Effector memory CD8-positive, alpha-beta T cell (primary cell): ENCODE measurements around the gene C8B.

Source experiments
- ATAC-seq: fragments of 150-1000 bp; cut with Tn5 transposase; replicated peaks from 2 replicates; pipeline ENCODE4 v1.10.0; 2021; ENCODE audit warnings: mild to moderate bottlenecking, moderate library complexity
- DNase-seq, 3 experiments: peaks; one replicate each; pipeline ENCODE4 v3.0.0; 2021
- H3K27ac Mint-ChIP-seq, 2 donors: one replicate each; pipeline ENCODE4 v1.8.0; 2022; ENCODE audit warnings: mild to moderate bottlenecking in 2 of 2, mixed read lengths in 2 of 2, moderate library complexity in 2 of 2
- H3K27me3 Mint-ChIP-seq, 2 donors: one replicate each; pipeline ENCODE4 v1.8.0; 2022; ENCODE audit warnings: mixed read lengths in 2 of 2
- H3K36me3 Mint-ChIP-seq: one replicate; pipeline ENCODE4 v1.8.0; 2022; ENCODE audit warnings: mild to moderate bottlenecking, moderate library complexity, mixed read lengths; ENCODE audit not compliant: insufficient read depth
- H3K4me1 Mint-ChIP-seq, 2 donors: one replicate each; pipeline ENCODE4 v1.8.0; 2022; ENCODE audit warnings: low read depth in 2 of 2, mixed read lengths in 2 of 2
- H3K4me3 Mint-ChIP-seq, 2 donors: one replicate each; pipeline ENCODE4 v1.8.0; 2022; ENCODE audit warnings: mild to moderate bottlenecking in 2 of 2, mixed read lengths in 2 of 2, moderate library complexity in 2 of 2
- H3K9me3 Mint-ChIP-seq, 2 donors: one replicate each; pipeline ENCODE4 v1.8.0; 2022; ENCODE audit warnings: mixed read lengths in 2 of 2

C8B gene

DNA sequence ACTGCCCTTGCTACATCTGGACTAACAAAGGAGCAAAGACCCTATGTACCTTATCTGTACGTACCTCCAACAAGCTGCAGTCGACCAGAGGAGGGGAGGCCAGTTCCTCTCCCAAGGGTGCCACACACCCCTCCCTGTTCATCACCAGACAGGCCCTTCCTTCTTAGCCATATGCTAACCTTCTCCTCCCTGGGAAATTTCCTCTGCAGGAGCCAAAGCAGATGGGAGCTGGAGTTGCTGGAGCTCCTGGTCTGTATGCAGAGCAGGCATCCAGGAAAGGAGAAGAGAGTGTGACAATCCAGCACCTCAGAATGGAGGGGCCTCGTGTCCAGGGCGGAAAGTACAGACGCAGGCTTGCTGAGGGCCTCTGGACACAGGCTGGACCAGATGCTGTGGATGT lies 48.5 kb downstream of the C8B start:
- no peak for DNase-seq
- peaks cover 3% of the 10 kb centered on the region for H3K36me3 Mint-ChIP-seq
- H3K4me3 Mint-ChIP-seq, result no peak overlapping the region
- H3K4me1 Mint-ChIP-seq, result no peaks in the 10 kb centered on the region
- no peaks in the 10 kb centered on the region for H3K9me3 Mint-ChIP-seq
- no peak overlapping the region for H3K27ac Mint-ChIP-seq
- no peak for ATAC-seq
- H3K27me3 Mint-ChIP-seq, result peaks cover 0 to 8% of the 10 kb centered on the region in 2 donors

DNA sequence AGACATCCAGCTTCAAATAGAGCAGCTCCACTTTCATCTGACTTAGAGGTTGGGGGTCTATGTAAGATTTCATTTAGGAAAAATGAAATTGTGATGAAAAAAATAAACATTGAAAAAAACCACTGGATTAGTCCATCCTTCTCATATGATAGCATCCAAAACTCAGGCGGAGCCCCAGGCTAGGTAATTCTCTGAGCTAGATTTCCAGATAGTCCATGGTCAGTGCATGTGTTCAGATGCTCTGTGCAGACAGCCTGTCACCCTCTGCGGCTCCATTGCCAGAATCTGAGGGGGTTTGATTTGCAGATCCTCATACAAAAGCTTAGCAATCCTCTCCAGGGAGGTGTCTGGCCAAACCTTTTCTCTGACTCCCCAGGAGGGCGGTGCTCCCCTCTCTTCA lies 49.2 kb downstream of the C8B start:
- no peak for ATAC-seq

DNA sequence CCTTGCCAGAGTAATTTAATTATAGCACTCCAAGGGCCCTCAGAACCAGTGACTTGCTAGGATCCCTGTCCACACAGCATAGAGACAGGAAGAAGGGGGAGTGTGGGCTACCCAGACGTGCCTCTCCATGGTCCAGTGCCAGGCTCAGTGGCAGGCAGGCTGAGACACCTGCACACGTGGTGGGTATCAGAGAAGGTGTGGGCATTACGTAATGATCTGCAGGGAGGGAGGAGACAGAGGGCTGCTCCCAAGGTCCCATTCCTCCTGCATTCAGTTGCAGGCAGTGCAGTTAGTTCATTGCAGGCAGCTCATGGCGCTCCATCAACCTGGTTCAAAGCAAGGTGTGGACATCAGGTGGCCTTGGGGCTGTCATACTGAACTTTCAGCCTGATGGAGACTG lies 49.9 kb downstream of the C8B start:
- peaks cover 0 to 8% of the 10 kb centered on the region in 2 donors for H3K27me3 Mint-ChIP-seq
- DNase-seq (no peak), ATAC-seq (no peak)
- no peaks in the 10 kb centered on the region for H3K4me1 Mint-ChIP-seq
- H3K27ac Mint-ChIP-seq, result no peak overlapping the region
- H3K9me3 Mint-ChIP-seq, result no peaks in the 10 kb centered on the region
- H3K36me3 Mint-ChIP-seq, result peaks cover 3% of the 10 kb centered on the region
- H3K4me3 Mint-ChIP-seq, result no peak overlapping the region

More for the DNA sequence above, 49.2 kb downstream of the C8B start:
- DNase-seq, result no peak
- H3K4me3 Mint-ChIP-seq, result no peak overlapping the region
- H3K27me3 Mint-ChIP-seq, result peaks cover 0 to 8% of the 10 kb centered on the region in 2 donors
- no peak overlapping the region for H3K27ac Mint-ChIP-seq
- no peaks in the 10 kb centered on the region for H3K9me3 Mint-ChIP-seq
- peaks cover 3% of the 10 kb centered on the region for H3K36me3 Mint-ChIP-seq
- H3K4me1 Mint-ChIP-seq, result no peaks in the 10 kb centered on the region

DNA sequence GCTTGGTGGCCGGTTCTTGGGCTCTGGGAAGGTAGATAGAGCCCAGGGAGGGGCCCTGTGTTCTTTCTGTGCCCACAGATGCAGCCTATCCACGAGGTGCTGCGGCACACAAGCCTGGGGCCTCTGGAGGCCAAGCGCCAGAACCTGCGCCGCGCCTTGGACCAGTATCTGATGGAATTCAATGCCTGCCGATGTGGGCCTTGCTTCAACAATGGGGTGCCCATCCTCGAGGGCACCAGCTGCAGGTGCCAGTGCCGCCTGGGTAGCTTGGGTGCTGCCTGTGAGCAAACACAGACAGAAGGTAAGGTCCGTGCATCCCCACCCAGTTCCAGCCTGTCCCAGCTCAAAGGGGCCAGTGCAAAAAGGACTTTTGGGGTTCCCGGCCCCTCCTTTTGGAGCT lies 53.5 kb downstream of the C8B start:
- Mint-ChIP-seq H3K36me3 (peaks cover 5% of the 10 kb centered on the region), H3K4me1 (peaks cover 1 to 14% of the 10 kb centered on the region in 2 donors), H3K27me3 (peaks cover 0 to 8% of the 10 kb centered on the region in 2 donors), H3K4me3 (no peak overlapping the region), H3K9me3 (no peaks in the 10 kb centered on the region), H3K27ac (no peak overlapping the region)
- no peak for DNase-seq
- no peak for ATAC-seq

DNA sequence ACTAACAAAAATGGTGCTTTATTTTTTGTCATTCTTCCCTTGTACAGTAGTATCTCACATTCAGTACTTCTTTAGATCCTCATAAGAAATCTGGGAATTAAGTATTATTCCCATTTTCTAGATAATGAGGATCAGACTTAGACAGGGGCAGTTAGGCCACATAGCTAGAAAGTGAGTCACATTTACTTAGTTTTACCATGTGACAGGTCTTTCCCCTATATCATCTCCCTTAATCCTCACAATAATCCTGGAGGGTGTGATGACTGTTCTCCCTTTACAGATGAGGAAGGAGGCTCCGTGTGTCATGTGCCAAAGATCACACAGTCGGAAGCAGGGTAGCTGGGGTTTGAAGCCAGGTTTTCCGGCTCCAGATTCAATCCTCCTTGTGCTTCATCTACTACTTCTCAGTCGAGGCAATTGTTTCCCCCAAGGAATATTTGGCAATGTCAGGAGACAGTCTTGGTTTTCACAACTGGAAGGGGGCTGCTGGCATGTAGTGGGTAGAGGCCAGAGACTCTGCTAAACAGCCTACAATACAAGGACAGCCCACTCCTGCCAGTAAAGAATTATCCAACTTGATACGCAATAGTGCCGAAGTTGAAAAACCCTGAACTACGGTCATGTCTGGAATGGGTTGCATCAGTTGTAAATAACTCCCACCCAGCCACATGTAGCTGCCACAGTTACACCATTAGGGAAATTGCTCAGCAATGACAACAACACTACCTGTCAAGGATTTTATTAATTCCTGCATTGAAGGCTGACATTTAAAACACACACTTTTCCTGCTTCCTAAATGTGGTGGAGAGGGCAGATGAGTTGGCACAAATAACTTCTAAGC lies 54.5 kb downstream of the C8B start:
- Mint-ChIP-seq H3K4me3 (no peak overlapping the region), H3K27ac (no peak overlapping the region), H3K4me1 (peaks cover 1 to 14% of the 10 kb centered on the region in 2 donors), H3K36me3 (peaks cover 4% of the 10 kb centered on the region), H3K27me3 (peaks cover 0 to 8% of the 10 kb centered on the region in 2 donors), H3K9me3 (no peaks in the 10 kb centered on the region)
- ATAC-seq (no peak), DNase-seq (no peak)

DNA sequence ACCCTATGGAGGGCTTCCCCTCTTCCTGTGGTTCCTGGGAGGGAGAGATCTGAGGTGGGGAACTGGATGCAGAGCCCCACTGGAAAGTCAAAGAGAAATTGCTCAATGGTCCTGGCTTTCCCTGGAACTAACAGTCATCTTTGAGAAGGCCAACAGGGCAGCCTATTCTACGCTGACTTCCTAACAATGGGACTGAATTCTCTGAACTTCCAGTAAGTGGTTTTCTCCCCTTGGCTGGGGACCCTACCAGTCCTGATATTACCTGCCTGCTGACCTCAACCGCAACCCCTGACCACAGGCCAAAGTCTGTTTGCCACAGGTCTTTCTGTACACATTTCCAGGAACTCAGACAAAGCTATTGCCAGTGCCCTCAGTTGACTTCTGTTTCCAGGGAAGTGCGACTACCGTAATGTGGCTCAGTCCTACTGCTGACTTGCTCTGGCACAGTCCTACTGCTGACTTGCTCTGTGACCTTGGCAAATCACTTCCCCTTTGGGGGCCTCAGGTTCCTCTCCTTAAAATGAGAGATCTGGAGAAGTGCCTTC lies 55.3 kb downstream of the C8B start:
- Mint-ChIP-seq H3K27me3 (peaks cover 0 to 8% of the 10 kb centered on the region in 2 donors), H3K27ac (no peak overlapping the region), H3K9me3 (no peaks in the 10 kb centered on the region), H3K4me3 (no peak overlapping the region), H3K4me1 (peaks cover 1 to 14% of the 10 kb centered on the region in 2 donors), H3K36me3 (peaks cover 4% of the 10 kb centered on the region)
- no peak for DNase-seq
- no peak for ATAC-seq

DNA sequence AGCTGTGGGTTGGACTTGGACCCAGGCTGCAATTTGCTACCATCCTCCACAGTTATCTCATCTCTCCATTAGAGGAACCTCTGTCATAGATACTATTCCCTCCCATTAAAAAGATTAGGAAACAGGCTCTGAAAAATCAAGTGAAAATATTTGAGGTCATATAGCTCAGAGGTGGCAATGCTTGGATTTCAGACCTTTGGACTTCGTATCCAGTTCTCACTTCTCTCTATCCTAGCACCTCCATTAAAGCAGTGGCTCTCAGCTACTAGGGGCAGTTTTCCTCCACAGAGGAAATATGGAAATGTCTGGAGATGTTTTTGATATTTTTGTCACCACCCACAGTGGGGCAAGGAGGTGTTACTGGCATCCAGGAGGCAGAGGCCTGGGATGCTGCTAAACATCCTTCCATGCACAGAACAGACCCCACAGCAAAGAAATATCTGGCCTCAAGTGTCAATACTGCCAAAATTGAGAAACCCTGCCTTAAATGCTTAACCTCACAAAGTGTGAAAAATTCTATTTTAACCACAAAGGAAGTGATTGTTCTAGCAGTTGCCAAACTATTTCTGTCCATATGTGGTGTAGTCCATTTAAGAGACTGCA lies 57.1 kb downstream of the C8B start:
- H3K4me1 Mint-ChIP-seq, result peaks cover 1 to 14% of the 10 kb centered on the region in 2 donors
- H3K36me3 Mint-ChIP-seq, result peaks cover 4% of the 10 kb centered on the region
- DNase-seq (no peak), ATAC-seq (no peak)
- H3K27me3 Mint-ChIP-seq, result peaks cover 4 to 23% of the 10 kb centered on the region in 2 donors
- peak overlapping the region; percentile 15 to 35 for H3K27ac Mint-ChIP-seq
- no peak overlapping the region for H3K4me3 Mint-ChIP-seq
- H3K9me3 Mint-ChIP-seq, result no peaks in the 10 kb centered on the region

DNA sequence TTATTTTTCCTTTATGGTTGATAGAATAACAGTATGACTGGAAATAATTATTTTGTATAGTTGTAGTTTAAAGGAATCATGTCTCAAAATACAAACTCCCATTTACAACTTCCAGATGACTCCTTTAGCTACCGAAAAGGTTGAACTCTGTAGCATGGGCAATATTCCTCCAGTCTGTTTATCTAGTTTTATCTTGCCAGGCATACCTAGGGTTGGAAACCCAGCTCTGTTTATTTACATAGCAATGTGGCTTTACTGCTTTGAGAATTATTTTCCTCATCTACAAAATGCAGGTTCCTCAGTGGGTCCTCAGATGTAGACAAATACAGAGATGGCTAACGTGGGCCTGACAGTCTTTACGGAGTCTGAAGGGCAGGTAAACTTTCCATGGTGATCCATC lies 60.1 kb downstream of the C8B start:
- Mint-ChIP-seq H3K27me3 (peaks cover 4 to 16% of the 10 kb centered on the region in 2 donors), H3K27ac (no peak overlapping the region), H3K9me3 (no peaks in the 10 kb centered on the region), H3K4me3 (no peak overlapping the region), H3K36me3 (peaks cover 2% of the 10 kb centered on the region), H3K4me1 (peaks cover 1 to 14% of the 10 kb centered on the region in 2 donors)
- ATAC-seq (no peak), DNase-seq (no peak)

DNA sequence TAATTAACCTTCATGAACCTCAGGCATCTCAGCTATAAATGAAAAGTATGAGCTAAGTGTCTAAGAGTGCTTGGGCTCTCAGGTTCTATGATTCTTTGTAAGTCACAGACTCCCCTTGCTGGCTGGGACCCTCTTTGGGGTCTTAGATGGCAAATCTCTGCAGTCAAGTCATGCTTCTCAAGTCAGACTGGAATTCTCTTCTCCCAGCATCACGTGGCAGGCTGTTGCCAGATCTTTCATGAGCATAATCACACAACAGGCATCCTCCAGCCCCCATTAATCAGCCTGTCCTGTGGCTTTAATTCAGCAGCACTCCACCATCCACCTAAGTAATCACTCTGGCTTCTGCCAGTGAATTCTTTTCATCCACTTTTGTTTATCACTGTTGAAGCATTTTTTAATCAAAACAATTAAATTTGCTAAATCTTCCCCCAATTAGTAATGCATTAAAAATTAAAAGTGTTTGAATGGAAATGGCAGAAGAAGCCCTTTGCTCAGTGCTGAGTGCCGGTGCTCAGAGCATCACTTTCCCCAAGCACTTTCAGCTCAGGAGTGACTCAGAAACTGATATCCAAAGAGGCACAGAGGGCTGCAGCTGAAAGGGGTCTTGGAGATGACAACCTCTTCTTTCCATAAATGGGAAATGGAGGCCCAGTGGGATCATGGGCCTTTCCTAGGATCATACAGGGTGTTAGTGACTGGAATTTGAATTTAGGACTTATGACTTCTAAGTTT lies 61.0 kb downstream of the C8B start:
- ATAC-seq, result no peak
- H3K27me3 Mint-ChIP-seq, result peaks cover 4 to 16% of the 10 kb centered on the region in 2 donors
- no peak overlapping the region for H3K27ac Mint-ChIP-seq
- DNase-seq, result no peak
- no peaks in the 10 kb centered on the region for H3K9me3 Mint-ChIP-seq
- no peak overlapping the region for H3K4me3 Mint-ChIP-seq
- no peaks in the 10 kb centered on the region for H3K36me3 Mint-ChIP-seq
- H3K4me1 Mint-ChIP-seq, result peaks cover 1 to 11% of the 10 kb centered on the region in 2 donors

DNA sequence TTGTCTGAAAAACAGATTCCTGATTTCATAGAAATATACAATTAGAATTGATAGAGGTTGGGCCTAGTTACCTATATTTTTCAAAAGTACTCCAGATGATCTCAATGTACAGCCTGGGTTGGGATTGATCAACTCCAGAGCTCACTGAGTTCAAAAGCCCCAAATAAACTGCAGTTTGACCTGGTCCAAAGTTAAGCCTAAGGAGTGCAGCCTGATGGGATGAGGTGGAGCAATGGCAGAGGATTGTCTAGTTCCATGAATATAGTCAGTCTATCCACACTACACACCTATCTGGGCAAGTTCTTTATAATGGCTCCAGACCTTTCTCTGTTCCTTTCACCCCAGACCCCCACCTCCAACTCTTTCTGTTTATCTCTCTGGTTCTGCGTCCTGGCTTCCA lies 62.0 kb downstream of the C8B start:
- ATAC-seq (no peak), DNase-seq (no peak)
- Mint-ChIP-seq H3K9me3 (no peaks in the 10 kb centered on the region), H3K4me1 (peaks cover 0 to under 1% of the 10 kb centered on the region in 2 donors), H3K36me3 (no peaks in the 10 kb centered on the region), H3K27ac (no peak overlapping the region), H3K27me3 (peaks cover 4 to 16% of the 10 kb centered on the region in 2 donors), H3K4me3 (no peak overlapping the region)

DNA sequence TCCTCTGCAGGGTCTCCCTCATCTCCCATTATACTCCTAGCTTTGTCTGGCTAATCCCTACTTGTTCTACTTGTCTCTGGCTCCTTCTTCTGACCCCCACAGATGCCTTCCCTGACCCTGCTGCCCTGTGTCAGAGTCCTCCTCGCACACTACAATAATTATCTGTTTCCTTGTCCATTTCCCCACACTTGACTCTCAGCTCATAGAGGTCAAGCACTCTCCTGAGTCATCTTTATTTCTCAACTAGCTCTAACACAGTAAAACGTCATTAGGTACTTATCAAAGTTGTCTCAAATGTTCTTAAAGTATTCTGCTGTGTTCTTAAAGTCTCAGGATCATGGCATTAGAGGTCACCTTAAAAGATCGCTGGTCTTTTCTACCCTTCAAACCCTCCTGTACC lies 64.1 kb downstream of the C8B start:
- DNase-seq, result no peak
- Mint-ChIP-seq H3K36me3 (no peaks in the 10 kb centered on the region), H3K27me3 (peaks cover 4 to 18% of the 10 kb centered on the region in 2 donors), H3K9me3 (no peaks in the 10 kb centered on the region), H3K27ac (no peak overlapping the region), H3K4me1 (no peaks in the 10 kb centered on the region), H3K4me3 (no peak overlapping the region)
- no peak for ATAC-seq

DNA sequence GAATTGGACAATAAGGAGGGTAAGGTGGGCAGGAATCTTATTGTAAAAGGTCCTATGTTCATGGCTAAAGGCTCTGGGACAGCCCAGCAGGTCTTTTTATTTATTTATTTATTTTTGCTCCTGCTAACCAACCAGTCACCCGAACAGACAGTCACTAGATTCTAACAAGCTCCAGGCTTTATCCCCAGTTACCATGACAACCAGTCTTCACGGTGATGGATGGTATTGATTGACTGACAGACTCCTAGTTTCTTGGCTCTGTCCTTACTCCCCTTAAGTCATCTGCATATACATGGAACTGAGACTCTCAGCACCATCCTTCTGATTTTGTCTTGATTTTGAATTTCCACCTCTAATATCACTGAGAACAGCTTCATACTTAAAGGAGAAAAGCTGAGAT lies 66.9 kb downstream of the C8B start:
- no peak overlapping the region for H3K27ac Mint-ChIP-seq
- no peak overlapping the region for H3K4me3 Mint-ChIP-seq
- no peaks in the 10 kb centered on the region for H3K36me3 Mint-ChIP-seq
- H3K4me1 Mint-ChIP-seq, result no peaks in the 10 kb centered on the region
- H3K9me3 Mint-ChIP-seq, result no peaks in the 10 kb centered on the region
- ATAC-seq (no peak), DNase-seq (no peak)
- H3K27me3 Mint-ChIP-seq, result peaks cover 0 to 8% of the 10 kb centered on the region in 2 donors

DNA sequence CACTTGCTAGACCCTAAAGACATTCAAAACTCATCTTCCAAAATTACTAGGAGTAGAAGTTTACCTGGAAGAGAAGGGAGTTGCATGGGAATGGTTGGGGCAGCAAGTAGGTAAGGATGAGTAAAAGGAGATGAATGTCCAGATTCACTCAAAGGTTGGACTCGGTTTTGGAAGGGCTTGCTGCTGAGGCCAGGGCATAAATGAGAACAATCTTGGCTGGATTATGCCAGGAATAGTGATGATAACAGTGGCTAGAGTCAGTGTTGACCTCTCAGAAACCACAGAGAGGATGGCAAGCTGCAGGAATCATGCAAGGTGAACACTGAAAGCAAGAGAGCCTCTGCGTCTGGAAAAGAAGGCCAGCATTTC lies 67.8 kb downstream of the C8B start:
- Mint-ChIP-seq H3K36me3 (no peaks in the 10 kb centered on the region), H3K9me3 (no peaks in the 10 kb centered on the region), H3K27ac (no peak overlapping the region), H3K27me3 (peaks cover 0 to 7% of the 10 kb centered on the region in 2 donors), H3K4me1 (no peaks in the 10 kb centered on the region), H3K4me3 (no peak overlapping the region)
- no peak for DNase-seq
- no peak for ATAC-seq
